HG03469 (cell line): ENCODE data around the gene PHF2.

Experiments used
- ATAC-seq: cut with Tn5 transposase; IDR thresholded peaks from one replicate; pipeline ENCODE4 v1.9.1; 2021; ENCODE audit warnings: mild to moderate bottlenecking, moderate library complexity, moderate number of reproducible peaks; ENCODE audit not compliant: unreplicated experiment

Gene PHF2

GRCh38 chr9:93622691-93623090 is 46.3 kb downstream of the PHF2 start:
- no peak for ATAC-seq

GRCh38 chr9:93623753-93624152 is 47.4 kb downstream of the PHF2 start:
- ATAC-seq: no peak

- no peak for ATAC-seq
These were observed 48.0 kb downstream of the PHF2 start for GRCh38 chr9:93624431-93624834.

- ATAC-seq: no peak
These were observed 48.6 kb downstream of the PHF2 start for GRCh38 chr9:93624977-93625376.

- ATAC-seq: no peak
These were observed 53.5 kb downstream of the PHF2 start for GRCh38 chr9:93629920-93630319.

- ATAC-seq: no peak
These were observed 54.5 kb downstream of the PHF2 start for GRCh38 chr9:93630806-93631411.

GRCh38 chr9:93633492-93634221 is 57.3 kb downstream of the PHF2 start:
- no peak for ATAC-seq

GRCh38 chr9:93634311-93635185 is 58.2 kb downstream of the PHF2 start:
- ATAC-seq: no peak

- ATAC-seq: no peak
These were observed 59.1 kb downstream of the PHF2 start for GRCh38 chr9:93635186-93636107.

- ATAC-seq: no peak
These were observed 59.8 kb downstream of the PHF2 start for GRCh38 chr9:93636172-93636661.

GRCh38 chr9:93636667-93637066 is 60.3 kb downstream of the PHF2 start:
- no peak for ATAC-seq

GRCh38 chr9:93637886-93638285 is 61.5 kb downstream of the PHF2 start:
- ATAC-seq: no peak

- no peak for ATAC-seq
These were observed 63.6 kb downstream of the PHF2 start for GRCh38 chr9:93640027-93640426.

- no peak for ATAC-seq
These were observed 66.6 kb downstream of the PHF2 start for GRCh38 chr9:93642961-93643360.

- ATAC-seq: no peak
These were observed 68.2 kb downstream of the PHF2 start for GRCh38 chr9:93644397-93645088.

GRCh38 chr9:93645149-93645889 is 68.9 kb downstream of the PHF2 start:
- ATAC-seq: no peak

- ATAC-seq: no peak
These were observed 69.7 kb downstream of the PHF2 start for GRCh38 chr9:93645921-93646639.

GRCh38 chr9:93646640-93647178 is 70.3 kb downstream of the PHF2 start:
- ATAC-seq: no peak
